DMS114 treated with DMSO at 0.1 percent for 48 hours (cell line): Measurements from ENCODE around the gene SH3GL3.

Experiments
- DNase-seq: peaks from one replicate; lab custom pipeline; 2025; ENCODE audit not compliant: unreplicated experiment; lab: John Stamatoyannopoulos, UW

The SH3GL3 gene

GRCh38 chr15:83658430-83659416 is 211.6 kb downstream of the SH3GL3 start:
- no peak for DNase-seq

DNA sequence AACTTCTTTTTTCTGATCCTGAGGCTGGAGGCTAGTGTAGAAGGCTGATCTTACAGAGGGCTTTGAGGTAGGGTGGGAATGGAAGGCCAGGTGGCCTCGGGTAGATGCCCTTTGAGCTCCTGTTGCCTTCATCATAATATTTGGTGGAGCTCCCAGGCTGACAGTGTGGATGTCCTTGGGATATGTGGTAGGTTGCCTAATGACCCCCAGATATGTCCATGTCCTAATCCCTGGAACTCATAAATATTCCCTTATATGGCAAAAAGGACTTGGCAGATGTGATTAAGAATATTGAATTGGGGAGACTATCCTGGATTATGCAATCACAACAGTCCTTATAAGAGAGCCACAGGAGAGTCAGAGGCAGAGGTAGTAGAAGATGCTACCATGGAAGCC is 212.3 kb downstream of the SH3GL3 start:
- DNase-seq, result no peak

GRCh38 chr15:83665480-83665879 is 218.3 kb downstream of the SH3GL3 start:
- DNase-seq, result no peak
